Activated T-helper 2 cell treated with anti-CD3 and anti-CD28 coated beads, Interferon-gamma antibody, Interleukin-2, Interleukin-4, amounts not matched to agents 10 μg/mL and 5 μg/mL and 100 μg/mL, durations not matched to agents 14 hours and 24 hours and 36 hours (primary cell): ENCODE measurements around the gene KRTAP10-7. TPM values are rescaled to one million over a fixed set of nuclear protein-coding genes. Genes with fewer than 3 reads are reported as not detected.

Source experiments
- DNase-seq: peaks from one replicate; pipeline ENCODE4 v3.0.0; 2021; ENCODE audit warnings: low spot score
- H3K27ac Mint-ChIP-seq: one replicate; pipeline ENCODE4 v1.8.0; 2021; ENCODE audit warnings: mixed read lengths
- H3K27me3 Mint-ChIP-seq: one replicate; pipeline ENCODE4 v1.8.0; 2021; ENCODE audit warnings: low read depth, mixed read lengths
- H3K36me3 Mint-ChIP-seq: one replicate; pipeline ENCODE4 v1.8.0; 2021; ENCODE audit warnings: low read depth, mixed read lengths
- H3K4me1 Mint-ChIP-seq: one replicate; pipeline ENCODE4 v1.8.0; 2021; ENCODE audit warnings: low read depth, mixed read lengths
- H3K4me3 Mint-ChIP-seq: one replicate; pipeline ENCODE4 v1.8.0; 2021; ENCODE audit warnings: low read depth, mild to moderate bottlenecking, moderate library complexity, mixed read lengths
- H3K9me3 Mint-ChIP-seq: one replicate; pipeline ENCODE4 v1.8.0; 2021; ENCODE audit warnings: mixed read lengths
- intact Hi-C: fragments of 100-400 bp; cut with micrococcal nuclease; formaldehyde crosslinking; loops from one replicate; pipeline ENCODE4 v1.15.1; 2023
- total RNA-seq: library from RNA; stranded (reverse); gene quantifications from 2 replicates; pipeline ENCODE4 v1.2.3, GENCODE V29; 2022

The KRTAP10-7 gene
- total RNA-seq, 1 donor from 2014 or later: not detected

DNA sequence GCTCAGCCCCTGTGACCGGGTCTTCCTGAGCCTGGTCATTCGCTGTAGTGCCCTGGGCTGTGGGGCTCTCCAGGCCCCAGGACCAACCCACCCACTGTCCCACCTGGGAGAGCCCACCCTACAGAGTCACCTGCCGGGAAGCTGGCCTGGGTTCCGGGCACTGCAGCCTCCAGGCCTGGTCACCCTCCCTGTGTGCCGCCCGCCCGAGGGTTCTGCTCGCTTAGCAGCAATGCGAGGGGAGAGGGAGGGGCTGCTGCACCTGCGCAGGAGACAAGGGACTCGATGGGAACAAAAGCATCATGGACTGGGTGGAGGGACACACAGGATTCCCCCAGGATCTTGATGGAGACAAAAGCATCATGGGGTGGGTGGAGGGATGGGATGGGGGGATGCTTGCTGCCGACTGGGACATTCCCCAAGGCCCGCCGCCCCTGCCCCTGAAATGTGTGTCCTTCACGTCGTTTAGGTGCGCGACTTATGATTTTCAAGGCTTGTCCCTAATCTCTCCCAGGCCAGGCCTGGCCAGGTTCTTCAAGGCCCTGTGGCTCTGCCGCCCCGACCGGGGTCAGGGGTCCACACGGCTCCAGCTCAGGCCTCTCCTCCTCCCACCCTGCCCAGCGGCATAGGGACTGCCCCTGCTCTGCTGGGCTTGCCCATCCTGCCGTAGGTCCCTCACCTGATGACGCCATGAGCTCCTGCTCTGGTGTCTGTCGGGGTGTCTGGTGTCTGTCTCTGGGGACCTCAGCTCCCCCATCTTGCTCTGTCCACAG, 13.2 kb downstream of the KRTAP10-7 start:
- Mint-ChIP-seq H3K27me3 (no peaks in the 10 kb centered on the region), H3K36me3 (no peaks in the 10 kb centered on the region), H3K9me3 (peaks cover 36% of the 10 kb centered on the region), H3K27ac (no peak overlapping the region), H3K4me3 (no peak overlapping the region), H3K4me1 (peaks cover under 1% of the 10 kb centered on the region)
- no peak for DNase-seq
- intact Hi-C loops: no loop called here

DNA sequence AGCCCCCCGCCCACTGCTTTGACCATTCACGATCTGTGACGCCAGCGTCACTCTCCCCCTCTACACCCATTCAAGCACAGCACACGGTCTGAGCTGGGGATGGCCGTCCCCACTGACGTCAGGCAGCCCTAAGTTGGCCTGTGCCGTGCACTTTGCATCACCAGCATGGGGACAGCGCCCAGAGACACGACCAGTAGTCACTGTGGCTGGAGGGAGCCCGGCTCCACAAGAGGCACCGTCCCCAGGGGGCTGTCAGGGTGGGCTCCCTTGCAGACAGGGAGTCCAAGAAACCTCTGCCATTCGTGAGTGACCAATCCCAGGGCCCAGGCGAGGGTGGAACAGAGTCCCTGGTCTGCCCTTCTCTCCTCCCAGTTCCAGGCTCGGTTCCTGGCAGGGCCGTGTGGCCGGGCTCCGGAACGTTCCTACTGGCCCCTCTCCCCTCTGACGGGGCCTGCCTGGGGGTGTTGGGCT, 13.8 kb downstream of the KRTAP10-7 start:
- Mint-ChIP-seq H3K9me3 (peaks cover 37% of the 10 kb centered on the region), H3K36me3 (peaks cover 6% of the 10 kb centered on the region), H3K27ac (no peak overlapping the region), H3K4me3 (no peak overlapping the region), H3K27me3 (no peaks in the 10 kb centered on the region), H3K4me1 (peaks cover 7% of the 10 kb centered on the region)
- no peak for DNase-seq
- intact Hi-C loops: no loop called here

DNA sequence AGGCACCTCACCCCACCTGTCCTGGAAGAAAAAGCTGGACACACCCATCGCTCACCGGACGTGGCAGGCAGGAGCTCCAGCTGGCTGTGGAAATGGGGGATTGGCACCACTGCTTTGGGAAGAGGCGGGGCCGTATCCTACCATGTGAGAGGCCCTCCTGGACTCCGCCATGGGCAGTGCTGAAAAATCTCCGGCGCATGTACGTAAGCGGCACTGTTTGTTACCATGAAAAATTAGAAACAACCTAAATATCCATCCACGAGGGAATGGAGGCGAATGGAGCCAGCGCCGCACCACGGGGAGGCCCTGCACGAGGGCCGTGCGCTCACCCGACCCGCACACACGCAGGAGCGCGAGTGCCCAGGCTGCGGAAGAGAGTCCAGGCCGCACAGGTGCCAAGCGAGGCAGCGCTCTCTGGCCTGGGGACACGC, 14.6 kb downstream of the KRTAP10-7 start:
- Mint-ChIP-seq H3K9me3 (peaks cover 37% of the 10 kb centered on the region), H3K4me1 (peaks cover 8% of the 10 kb centered on the region), H3K27ac (no peak overlapping the region), H3K36me3 (peaks cover 14% of the 10 kb centered on the region), H3K27me3 (no peaks in the 10 kb centered on the region), H3K4me3 (no peak overlapping the region)
- intact Hi-C loops: no loop called here
- no peak for DNase-seq

DNA sequence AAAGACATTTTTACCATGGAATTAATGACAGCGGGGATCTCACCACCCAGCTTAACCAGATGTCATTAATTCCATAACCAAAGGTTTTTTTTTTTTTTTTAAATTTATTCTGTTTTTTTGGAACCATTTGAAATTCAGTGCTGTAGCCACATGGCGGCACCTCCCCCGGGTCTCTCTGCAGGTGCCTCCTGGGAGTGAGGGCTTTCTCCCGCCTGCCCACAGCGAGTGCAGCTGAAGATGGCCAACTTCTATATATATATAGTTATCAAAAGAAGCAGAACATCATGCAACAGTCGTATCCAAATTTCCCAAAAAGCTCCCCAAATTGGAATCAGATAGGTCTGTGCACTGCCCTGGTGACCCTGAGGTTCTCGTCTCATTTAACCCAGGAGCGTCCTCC, 15.1 kb downstream of the KRTAP10-7 start:
- peaks cover 8% of the 10 kb centered on the region for H3K4me1 Mint-ChIP-seq
- H3K27ac Mint-ChIP-seq: no peak overlapping the region
- intact Hi-C loops: no loop called here
- peaks cover 17% of the 10 kb centered on the region for H3K36me3 Mint-ChIP-seq
- no peak overlapping the region for H3K4me3 Mint-ChIP-seq
- no peak for DNase-seq
- peaks cover 37% of the 10 kb centered on the region for H3K9me3 Mint-ChIP-seq
- no peaks in the 10 kb centered on the region for H3K27me3 Mint-ChIP-seq

GRCh38 chr21:44615911-44616590, 15.7 kb downstream of the KRTAP10-7 start:
- Mint-ChIP-seq H3K9me3 (peaks cover 36% of the 10 kb centered on the region), H3K4me3 (no peak overlapping the region), H3K27me3 (no peaks in the 10 kb centered on the region), H3K4me1 (peaks cover 8% of the 10 kb centered on the region), H3K36me3 (peaks cover 22% of the 10 kb centered on the region), H3K27ac (no peak overlapping the region)
- intact Hi-C loops: no loop called here
- no peak for DNase-seq

DNA sequence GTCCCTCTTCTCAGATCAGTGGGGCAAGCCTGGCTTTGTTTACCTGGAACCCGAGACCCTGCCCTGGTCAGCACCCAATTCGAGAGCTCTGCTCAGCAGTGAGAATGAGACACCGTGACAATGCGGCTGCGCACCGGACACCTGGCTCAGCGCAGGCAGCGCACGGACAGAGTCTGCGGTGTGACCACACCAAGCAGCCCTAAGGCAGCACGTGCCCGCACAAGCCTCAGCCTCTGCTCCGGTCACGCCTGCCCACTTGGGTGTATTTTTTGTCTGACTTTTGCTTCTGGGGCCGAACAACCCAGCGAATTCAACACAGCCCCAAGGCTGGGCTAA, 16.2 kb downstream of the KRTAP10-7 start:
- Mint-ChIP-seq H3K36me3 (peaks cover 22% of the 10 kb centered on the region), H3K27me3 (no peaks in the 10 kb centered on the region), H3K4me3 (no peak overlapping the region), H3K9me3 (peaks cover 31% of the 10 kb centered on the region), H3K27ac (no peak overlapping the region), H3K4me1 (peaks cover 8% of the 10 kb centered on the region)
- DNase-seq: no peak
- intact Hi-C loops: no loop called here

GRCh38 chr21:44617071-44617501, 16.7 kb downstream of the KRTAP10-7 start:
- no peak for DNase-seq
- Mint-ChIP-seq H3K4me3 (no peak overlapping the region), H3K9me3 (peaks cover 30% of the 10 kb centered on the region), H3K36me3 (peaks cover 22% of the 10 kb centered on the region), H3K4me1 (peaks cover 8% of the 10 kb centered on the region), H3K27ac (no peak overlapping the region), H3K27me3 (no peaks in the 10 kb centered on the region)
- intact Hi-C loops: no loop called here

GRCh38 chr21:44618504-44618903, 18.1 kb downstream of the KRTAP10-7 start:
- peaks cover 8% of the 10 kb centered on the region for H3K4me1 Mint-ChIP-seq
- no peaks in the 10 kb centered on the region for H3K27me3 Mint-ChIP-seq
- intact Hi-C loops: no loop called here
- H3K36me3 Mint-ChIP-seq: peaks cover 22% of the 10 kb centered on the region
- peaks cover 39% of the 10 kb centered on the region for H3K9me3 Mint-ChIP-seq
- H3K4me3 Mint-ChIP-seq: no peak overlapping the region
- no peak for DNase-seq
- peak overlapping the region; percentile 70 for H3K27ac Mint-ChIP-seq

DNA sequence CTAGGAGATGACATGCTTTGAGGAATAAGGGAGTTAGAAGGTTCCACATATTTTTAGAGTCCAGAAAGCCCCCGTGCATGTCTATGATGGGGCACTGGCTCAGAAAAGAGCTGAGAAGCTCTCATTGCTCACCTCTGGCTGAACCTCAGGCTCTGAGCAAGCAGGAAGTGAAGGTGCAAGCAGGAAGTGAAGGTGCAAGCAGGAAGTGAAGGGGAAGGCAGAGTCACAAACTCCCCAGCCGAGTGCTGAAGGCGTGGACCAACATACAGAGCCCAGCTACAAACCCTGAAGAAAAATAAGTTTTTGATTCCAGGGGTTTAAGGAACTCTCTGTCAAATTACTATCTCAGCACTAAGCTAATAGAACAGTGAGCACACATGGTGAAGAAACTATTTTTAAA, 18.5 kb downstream of the KRTAP10-7 start:
- intact Hi-C loops: no loop called here
- H3K9me3 Mint-ChIP-seq: peaks cover 43% of the 10 kb centered on the region
- H3K27ac Mint-ChIP-seq: peak overlapping the region; percentile 70
- H3K4me3 Mint-ChIP-seq: peak overlapping the region; percentile 2
- H3K4me1 Mint-ChIP-seq: peaks cover 8% of the 10 kb centered on the region
- peak; percentile 34 for DNase-seq
- peaks cover under 1% of the 10 kb centered on the region for H3K27me3 Mint-ChIP-seq
- H3K36me3 Mint-ChIP-seq: peaks cover 22% of the 10 kb centered on the region

- Mint-ChIP-seq H3K36me3 (peaks cover 22% of the 10 kb centered on the region), H3K4me1 (peaks cover 8% of the 10 kb centered on the region), H3K27me3 (peaks cover 4% of the 10 kb centered on the region), H3K9me3 (peaks cover 53% of the 10 kb centered on the region), H3K27ac (no peak overlapping the region), H3K4me3 (no peak overlapping the region)
- DNase-seq: no peak
- intact Hi-C loops: no loop called here
These were observed 19.5 kb downstream of the KRTAP10-7 start for GRCh38 chr21:44619886-44620285.

DNA sequence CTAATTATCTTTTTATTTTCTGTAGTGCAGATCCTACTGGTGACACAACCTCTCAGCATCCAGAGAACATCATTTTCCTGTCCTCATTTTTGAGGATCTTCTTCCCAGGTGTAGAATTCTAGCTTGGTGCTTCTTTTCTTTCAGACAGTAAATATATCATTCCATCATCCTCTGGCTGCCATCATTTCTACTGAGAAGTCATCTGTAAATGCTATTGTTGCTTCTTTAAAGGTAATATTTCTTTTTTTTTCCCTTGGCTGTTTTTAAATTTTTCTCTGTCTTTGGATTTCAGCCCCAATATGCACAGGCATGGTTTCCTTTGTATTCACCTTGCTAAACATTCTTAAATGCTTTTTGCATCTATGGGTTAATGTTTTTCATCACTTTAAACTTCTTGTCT, 23.2 kb downstream of the KRTAP10-7 start:
- Mint-ChIP-seq H3K4me1 (peaks cover 7% of the 10 kb centered on the region), H3K36me3 (peaks cover 22% of the 10 kb centered on the region), H3K27me3 (peaks cover 4% of the 10 kb centered on the region), H3K27ac (no peak overlapping the region), H3K4me3 (no peak overlapping the region), H3K9me3 (peaks cover 53% of the 10 kb centered on the region)
- intact Hi-C loops: no loop called here
- DNase-seq: no peak

DNA sequence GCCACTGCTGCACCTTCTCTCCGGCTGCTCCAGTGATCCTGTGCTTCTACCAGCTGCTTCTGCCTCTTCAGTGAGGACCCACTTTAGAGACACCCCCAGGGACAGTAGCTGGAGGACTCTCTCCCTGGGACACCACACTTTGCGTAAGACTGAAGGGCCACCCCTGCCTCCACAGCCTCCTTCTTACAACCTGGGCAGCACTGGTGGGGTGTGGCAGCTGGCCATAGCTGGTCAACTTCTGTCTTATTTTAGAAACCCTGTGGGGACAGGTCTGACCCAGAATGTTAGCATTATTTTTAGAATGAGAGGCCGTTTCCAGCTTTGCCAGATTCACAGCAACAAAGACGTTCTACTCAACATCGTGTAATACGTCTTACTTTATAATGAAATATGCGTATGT, 25.4 kb downstream of the KRTAP10-7 start:
- intact Hi-C loops: no loop called here
- no peak overlapping the region for H3K4me3 Mint-ChIP-seq
- peaks cover 4% of the 10 kb centered on the region for H3K36me3 Mint-ChIP-seq
- peaks cover 6% of the 10 kb centered on the region for H3K4me1 Mint-ChIP-seq
- H3K27me3 Mint-ChIP-seq: peaks cover 4% of the 10 kb centered on the region
- no peak for DNase-seq
- peaks cover 41% of the 10 kb centered on the region for H3K9me3 Mint-ChIP-seq
- H3K27ac Mint-ChIP-seq: no peak overlapping the region

GRCh38 chr21:44626262-44626661, 25.9 kb downstream of the KRTAP10-7 start:
- no peak overlapping the region for H3K4me3 Mint-ChIP-seq
- peaks cover 7% of the 10 kb centered on the region for H3K36me3 Mint-ChIP-seq
- peaks cover 4% of the 10 kb centered on the region for H3K27me3 Mint-ChIP-seq
- no peak for DNase-seq
- no peak overlapping the region for H3K27ac Mint-ChIP-seq
- H3K9me3 Mint-ChIP-seq: peaks cover 45% of the 10 kb centered on the region
- intact Hi-C loops: no loop called here
- H3K4me1 Mint-ChIP-seq: peaks cover 6% of the 10 kb centered on the region
